NCI-H146 (cell line): ENCODE data around the gene VRK2.
"Not testable (repeated sequence)": the region's sequence is repeated elsewhere in the genome, so short reads cannot be mapped to it uniquely, and the experiment has no call there.

Experiments used
- DNase-seq: peaks from one replicate; lab custom pipeline; 2025; lab: John Stamatoyannopoulos, UW

VRK2 gene

DNA sequence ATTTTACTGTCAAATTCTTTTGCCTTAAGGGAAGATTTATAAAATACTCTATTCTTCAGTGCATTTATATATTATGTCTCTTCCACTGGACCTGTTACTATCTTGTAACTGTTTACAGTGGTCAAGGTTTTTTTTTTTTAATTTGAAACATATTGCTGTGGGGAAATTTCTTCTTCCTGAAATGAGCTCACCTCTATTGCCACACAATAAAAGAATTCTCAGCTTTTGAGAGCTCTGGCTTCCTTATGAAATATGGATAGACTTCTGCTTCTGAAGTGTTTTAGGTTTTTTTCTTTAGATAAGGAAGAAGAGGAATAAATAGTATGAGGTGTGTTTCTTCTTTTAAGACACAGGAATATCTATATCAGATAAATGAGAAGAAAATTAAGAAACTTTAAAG lies 7.7 kb downstream of the VRK2 start:
- no peak for DNase-seq

DNA sequence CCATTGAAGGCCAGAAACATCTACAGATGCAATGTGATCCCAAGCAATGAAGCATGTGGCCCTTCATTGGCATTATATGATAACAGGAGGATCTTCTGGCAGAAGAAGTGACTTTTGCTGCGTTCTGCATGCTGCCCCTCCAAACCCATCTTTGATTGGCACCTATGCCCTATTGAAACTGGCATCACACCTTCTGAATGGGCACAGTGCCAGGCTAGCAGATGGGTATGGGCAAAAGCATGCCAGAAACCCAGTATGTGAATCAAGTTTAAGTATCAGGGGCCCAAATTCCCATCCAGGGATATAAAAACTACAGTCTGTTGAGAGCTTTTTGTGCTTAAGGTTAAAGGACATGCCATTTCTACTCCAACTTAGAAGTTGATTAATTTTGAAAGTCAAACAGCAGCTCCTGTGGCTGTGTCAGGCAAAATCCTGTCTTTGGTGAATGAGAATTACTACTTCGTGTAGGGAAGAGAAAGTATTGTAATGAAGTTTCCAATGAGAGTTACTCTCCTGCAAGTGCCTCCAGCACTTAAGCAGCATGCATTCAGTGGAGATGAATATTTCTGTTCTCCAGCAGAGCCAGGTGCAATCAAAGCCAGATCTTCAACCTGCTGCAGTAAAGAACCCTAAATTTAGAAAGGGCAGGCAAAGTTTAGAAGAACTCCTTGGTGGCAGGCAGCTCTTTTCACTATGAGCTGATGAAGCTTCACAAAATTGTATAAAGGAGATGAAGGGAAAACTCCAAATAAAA lies 8.6 kb downstream of the VRK2 start:
- DNase-seq: no peak

DNA sequence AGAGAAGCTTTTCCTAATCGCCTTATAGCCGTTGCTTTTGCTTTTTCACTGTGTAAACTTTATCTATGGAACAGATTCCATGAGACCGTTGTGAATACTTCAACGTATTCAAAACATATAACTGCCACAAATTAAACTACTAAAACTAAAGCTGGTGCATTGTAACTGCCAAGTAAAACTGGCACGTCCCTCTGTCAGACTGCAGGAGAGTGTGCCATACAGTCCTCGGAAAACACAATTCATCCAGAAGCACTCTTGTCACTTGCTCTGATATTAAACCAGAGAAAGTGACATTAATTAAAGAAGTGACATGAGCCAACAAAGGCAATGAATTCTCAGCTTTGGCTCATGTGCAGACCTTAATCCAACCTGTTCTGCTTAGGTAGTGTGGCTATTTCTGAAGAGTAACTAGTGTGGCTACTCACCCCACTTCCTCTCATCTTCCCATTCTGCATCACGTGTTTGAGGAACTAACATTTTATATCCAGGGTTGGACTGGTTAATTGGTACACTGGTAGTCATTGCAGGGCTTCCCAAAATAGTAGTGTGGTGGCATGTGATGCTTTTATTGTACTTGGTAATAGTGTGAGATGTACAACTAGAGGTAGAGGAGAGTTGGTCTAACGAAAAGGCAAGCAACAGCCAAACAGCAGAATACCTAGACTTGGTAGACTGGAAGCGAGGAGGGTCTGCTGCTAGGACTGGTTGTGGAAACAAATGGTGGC lies 9.7 kb downstream of the VRK2 start:
- no peak for DNase-seq

DNA sequence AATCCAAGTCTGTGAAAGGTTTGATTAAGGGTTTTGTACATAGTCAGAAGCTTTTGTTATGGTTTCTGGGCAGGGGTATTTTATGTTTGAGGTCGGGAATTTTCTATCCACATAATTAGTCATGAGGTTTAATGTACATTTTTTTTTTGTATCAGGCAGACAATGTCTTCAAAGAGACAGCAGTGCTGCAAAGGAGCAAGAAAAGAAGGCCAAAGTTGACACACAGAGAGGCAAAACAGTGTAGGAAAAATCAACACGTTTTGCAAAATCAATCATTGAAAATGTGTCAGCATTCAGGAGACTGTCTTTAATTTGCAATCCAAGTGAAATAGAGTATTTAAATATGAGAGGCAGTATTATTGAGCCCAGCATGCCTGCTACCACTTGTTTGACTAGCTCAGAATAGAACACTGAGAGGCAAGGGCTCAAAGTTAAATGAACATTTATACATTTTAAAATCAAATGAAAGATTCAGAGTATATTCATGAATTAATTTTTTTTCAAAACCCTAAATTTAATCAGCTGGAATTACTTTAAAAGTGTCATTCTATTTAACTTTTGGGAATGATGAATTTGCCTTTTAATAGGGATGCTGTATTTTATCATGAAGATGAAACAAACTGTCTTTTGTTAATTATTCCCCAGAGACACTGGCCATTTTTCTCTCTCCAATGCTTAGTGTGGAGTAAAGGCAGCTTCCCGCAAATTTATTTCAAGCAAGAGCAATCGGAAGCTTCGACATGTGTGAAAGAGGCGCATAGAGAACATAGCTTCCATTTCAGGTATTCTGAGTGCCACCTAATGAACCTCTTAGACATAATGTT lies 11.3 kb downstream of the VRK2 start:
- peak; percentile 44 for DNase-seq

DNA sequence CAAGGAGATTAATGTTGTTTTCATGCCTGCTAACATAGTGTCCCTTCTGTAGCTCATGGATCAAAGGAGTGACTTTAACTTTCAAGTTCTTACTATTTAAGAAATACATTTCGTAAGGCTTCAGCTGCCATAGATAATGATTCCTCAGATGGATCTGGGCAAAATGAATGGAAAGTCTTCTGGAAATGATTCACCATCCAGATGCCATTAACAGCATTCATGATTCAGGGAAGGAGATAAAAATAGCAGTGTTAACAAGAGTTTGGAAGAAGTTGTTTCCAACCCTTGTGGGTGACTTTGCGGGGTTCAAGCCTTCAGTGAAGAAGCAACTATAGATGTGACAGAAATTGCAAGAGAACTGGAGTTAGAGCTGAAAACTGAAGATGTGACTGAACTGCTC lies 17.0 kb downstream of the VRK2 start:
- no peak for DNase-seq

DNA sequence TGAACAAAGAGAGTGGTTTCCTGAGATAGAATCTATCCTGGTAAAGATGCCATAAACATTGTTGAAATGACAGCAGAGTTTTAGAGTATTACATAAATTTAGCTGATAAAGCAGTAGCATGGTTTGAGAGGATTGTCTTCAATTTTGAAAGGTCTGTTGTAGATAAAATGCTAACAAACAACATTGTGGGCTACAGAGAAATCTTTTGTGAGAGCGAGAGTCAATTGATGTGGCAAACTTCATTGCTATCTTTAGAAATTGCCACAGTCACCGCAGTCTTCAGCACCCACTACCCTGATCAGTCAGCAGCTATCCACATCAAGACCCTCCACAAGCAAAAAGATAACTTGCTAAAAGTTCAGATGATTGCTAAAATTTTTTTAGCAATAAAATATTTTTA lies 17.5 kb downstream of the VRK2 start:
- DNase-seq: no peak

DNA sequence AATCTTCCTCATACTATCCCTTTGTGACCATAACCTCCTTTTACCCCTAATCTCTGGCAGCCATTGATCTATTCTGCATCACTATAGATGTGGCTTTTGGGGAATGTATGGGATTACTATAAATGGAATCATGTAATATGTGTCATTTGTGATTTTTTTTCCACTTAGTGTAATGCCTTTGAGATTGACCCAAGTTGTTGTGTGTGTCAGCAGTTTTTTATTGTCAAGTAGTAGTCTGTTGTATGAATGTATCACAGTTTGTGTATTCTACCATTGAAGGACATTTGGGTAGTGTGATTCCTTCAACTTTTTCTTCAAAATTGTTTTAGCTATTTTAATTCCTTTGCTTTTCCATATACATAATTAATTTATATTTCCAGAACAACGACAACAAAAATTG lies 18.6 kb downstream of the VRK2 start:
- DNase-seq: no peak

DNA sequence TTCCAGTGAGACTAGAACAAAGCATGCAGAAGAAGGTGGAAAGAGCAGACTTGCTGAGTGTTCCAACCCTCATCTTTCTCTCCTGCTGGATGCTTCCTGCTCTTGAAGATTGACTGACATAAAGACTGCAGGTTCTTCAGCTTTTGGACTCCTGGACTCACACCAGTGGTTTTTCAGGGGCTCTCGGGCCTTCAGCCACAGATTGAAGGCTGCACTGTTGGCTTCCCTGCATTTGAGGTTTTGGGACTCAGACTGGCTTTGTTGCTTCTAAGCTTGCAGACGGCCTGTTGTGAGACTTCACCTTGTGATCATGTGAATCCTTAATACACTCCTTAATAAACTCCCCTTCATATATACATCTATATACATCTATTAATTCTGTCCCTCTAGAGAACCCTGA lies 20.4 kb downstream of the VRK2 start:
- DNase-seq: no peak

DNA sequence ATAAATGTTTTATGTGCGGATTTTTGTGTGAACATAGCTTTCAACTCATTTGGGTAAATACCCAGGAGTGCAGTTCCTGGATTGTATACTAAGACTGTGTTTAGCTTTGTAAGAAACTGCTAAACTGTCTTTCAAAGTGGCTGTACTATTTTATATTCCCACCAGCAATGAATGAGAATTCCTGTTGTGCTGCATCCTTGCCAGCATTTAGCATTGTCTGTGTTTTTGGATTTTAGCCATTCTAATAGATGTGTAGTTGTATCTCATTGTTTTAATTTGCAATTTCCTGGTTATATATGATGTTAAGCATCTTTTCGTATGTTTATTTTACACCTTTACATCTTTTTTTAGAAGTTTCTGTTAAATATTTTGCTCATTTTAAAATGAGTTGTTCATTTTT lies 24.2 kb downstream of the VRK2 start:
- DNase-seq: no peak

DNA sequence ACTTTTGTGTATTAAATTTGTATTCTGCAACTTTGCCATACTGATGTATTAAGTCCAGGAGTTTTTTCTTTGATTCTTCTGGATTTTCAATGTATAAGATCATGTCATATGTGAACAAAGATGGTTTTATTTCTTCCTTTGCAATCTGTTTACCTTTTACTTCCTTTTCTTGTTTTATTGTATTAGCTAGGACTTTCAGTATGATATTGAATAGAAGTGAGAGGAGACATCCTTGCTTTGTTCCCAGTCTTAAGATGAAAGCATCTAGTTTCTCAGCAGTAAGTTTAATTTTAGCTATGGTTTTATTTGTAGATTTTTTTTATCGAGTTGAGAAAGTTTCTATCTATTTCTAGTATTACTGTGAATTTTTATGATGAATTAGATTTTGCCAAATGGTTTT lies 25.5 kb downstream of the VRK2 start:
- DNase-seq: no peak

DNA sequence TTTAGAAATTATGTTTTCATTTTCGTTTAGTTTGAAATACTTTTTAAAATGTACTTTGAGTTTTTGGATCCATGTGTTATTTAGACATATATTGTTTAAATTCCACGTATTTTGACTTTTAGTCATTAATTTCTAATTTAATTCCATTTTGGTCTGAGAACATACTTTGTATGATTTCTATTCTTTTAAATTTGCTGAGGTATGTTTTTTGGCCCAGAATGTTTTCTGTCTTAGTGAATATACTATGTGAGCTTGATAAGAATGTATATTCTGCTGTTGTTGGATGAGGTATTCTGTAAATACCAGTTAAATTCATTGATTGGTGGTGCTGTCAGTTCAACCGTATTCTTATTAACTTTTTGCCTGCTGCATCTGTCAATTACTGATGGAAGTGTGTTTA lies 26.4 kb downstream of the VRK2 start:
- DNase-seq: no peak

DNA sequence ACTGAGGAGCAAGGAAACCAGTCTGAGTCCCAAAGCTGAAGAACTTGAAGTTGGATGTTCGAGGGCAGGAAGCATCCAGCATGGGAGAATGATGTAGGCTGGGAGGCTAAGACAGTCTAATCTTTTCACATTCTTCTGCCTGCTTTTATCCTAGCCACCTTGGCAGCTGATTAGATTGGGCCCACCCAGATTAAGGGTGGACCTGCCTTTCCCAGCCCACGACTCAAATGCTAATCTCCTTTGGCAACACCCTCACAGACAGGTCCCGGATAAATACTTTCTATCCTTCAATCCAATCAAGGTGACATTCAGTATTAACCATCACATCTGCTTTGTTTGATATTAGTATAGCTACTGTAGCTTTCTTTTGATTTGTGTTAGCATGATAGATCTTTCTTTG lies 27.1 kb downstream of the VRK2 start:
- DNase-seq: no peak

DNA sequence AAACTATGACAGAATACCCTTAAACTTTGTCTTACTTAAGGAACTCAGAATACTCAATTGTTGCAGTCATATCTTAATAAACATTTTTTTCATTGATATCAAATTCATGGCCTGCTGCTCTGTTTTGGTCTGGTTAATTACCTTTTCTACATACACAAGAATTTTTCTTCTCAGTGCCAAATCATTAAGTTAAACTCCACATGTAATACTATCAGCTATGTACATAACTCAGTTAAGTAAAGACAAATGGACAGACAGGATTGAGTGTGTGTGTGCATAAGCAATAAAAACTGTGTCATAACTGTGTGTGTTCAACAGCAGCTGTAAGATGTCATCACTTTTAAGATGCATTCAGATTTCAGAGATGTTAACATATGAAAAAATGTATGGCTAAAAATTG lies 34.4 kb downstream of the VRK2 start:
- DNase-seq: peak; percentile 52

DNA sequence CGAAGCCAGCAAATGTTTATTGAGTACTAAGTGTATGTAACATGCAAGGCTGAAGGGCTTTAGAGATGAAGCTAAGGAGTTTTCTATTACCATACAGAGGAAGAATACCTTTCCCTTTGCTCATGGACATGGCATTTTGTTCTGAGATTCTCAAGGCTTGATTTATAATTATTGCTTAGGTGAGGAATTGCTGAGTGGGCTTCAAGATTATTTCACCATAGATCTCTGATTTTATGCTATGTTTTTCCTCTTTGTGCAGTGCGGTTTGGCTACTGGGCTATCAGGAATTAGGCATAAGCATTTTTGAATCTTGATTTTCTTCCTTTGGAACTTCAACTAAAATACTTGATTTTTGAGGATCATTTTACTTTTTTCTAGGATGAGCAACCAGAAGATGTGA lies 42.5 kb downstream of the VRK2 start:
- DNase-seq: no peak

DNA sequence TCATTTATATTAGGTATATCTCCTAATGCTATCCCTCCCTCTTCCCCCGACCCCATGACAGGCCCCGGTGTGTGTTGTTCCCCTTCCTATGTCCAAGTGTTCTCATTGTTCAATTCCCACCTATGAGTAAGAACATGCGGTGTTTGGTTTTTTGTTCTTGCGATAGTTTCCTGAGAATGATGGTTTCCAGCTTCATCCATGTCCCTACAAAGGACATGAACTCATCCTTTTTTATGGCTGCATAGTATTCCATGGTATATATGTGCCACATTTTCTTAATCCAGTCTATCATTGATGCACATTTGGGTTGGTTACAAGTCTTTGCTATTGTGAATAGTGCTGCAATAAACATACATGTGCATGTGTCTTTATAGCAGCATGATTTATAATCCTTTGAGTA lies 46.2 kb downstream of the VRK2 start:
- not testable (repeated sequence) for DNase-seq

DNA sequence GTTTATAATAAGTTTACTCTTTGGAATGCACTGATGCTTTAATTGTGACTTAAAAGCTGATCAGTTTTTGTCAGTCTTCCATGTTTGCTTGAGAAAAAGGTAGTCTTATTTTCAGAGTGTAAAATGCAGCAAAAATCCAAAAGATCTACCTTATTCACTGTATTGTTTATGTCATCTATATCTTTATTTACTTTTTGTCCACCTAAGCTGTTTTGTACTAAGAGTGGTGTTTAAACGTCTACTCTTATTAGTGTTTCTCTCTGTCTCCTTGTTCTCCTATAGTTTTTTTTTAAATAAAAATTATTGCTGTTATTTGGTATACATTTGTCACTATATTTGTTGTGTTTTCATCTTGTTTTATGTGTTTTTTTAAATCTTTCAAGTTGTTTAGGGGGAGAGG lies 50.4 kb downstream of the VRK2 start:
- no peak for DNase-seq

DNA sequence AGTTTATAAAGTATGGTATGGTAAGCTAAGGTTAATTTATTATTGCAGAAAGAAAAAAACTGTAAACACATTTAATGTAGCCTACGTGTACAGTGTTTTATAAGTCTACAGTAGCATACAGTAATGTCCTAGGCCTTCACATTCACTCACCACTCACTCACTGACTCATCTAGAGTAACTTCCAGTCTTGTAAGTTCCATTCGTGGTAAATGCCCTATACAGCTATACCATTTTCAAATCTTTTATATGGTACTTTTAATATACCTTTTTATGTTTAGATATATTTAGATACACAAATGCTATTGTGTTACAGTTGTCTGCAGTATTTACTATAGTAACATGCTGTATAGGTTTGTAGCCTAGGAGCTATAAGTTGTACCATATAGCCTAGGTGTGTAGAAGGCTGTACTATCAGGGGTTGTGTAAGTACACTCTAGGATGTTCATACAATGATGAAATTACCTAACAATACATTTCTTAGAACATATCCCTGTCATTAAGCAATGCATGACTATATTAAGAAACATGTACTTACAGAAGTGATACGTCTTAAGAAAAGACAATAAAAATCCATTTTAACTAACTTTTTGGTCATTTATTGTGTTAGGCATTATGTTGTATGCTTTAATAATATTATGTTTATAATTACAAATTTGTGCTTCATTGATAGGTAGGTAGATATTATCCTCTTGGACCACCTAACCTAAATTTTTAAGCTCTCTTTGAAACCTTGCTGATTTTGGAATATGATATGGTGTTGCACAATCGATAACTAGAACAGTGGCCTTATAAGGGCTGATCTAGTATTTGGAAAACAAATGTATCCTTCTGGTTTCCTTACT lies 51.9 kb downstream of the VRK2 start:
- no peak for DNase-seq

DNA sequence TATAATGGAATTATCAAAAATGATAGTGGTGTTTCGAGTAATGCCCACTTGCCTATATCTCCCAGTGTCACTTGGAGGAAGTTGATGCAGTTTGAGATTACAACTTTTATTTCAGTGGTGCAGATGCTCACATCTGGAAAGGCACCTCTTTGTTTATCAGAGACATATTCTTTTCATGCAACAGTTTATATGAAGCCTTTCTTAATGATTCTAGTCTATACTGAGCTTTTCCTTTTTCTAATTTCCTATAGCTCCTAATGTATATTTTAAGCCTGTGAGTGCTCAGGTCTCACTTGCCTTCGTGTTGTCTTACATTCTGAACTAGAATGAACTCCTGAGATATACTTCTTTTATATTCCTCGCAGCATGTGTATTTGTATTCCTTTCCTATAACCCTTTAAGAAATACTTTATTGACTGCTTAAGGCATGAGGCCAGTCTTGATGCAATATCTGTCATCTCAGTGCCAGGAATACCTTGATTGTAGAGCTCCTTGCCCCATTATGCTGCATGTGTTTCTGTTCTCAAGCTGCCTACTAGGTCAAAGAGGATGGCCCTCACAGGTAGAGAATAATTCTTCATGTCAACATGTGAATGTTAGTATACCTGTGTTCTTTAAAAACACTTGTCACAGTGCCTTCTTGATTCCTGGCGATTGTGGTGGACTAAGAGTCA lies 52.6 kb downstream of the VRK2 start:
- DNase-seq: no peak

DNA sequence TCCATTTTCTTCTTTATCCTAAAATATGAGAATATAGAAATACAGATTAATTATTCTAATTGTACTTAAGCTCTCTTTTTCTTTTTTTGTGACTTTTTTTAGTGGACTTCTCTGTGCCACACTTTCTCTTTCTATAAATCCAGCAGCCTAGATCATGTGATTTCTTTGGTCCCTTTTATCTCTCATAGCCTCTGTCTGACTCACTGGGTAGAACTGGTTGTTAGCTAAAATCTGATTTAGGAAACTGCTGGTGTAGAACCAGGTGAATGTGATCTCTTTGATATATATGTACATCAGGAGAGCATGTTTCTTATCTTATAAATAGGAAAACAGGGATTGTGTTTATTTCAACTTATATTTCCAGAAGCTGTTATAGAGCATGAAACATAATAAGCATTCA lies 54.9 kb downstream of the VRK2 start:
- DNase-seq: no peak

DNA sequence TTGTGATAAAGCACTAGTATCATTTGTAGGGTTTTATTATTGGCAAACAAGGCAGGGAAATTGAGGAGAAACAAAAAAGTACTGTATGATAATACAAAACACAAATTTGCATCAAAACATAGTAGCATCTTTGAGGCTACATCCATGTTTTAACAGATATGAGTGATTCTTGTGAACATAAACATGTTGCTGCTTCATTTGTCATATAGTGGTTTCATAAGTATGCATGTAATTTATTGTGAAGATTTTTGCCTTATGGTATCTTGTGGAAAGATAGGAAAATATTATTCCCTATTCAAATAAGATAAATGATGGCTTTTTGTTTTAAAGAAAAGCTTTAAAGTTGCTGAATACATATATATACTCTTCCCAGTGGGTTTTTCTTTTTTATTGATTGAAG lies 60.3 kb downstream of the VRK2 start:
- no peak for DNase-seq
